ENCODE results near the gene MICAL1. TPM values are rescaled to one million over a fixed set of nuclear protein-coding genes. Genes with fewer than 3 reads are reported as not detected.

The MICAL1 gene
- 10 to 100 TPM; 50.5 to 53.2 TPM for total RNA-seq

GRCh38 chr6:109455437-109456110 lies at the start of gene MICAL1:
Gene MICAL1 (minus strand): TSS chr6:109455772. CDS start chr6:109454196, 1,576 bp downstream.
- Mint-ChIP-seq H3K4me1 (ENCODE audit: low read depth) (peaks cover 76% of the 10 kb centered on the region), H3K36me3 (ENCODE audit: low read depth) (peaks cover 44% of the 10 kb centered on the region), H3K27ac (peak within 1 kb of the TSS; percentile 99), H3K4me3 (peak within 1 kb of the TSS; percentile 97), H3K27me3 (ENCODE audit: low read depth) (no peaks in the 10 kb centered on the region), H3K9me3 (ENCODE audit: insufficient read depth) (no peaks in the 10 kb centered on the region)
- DNase-seq (peak; percentile 89), ATAC-seq (peak; percentile 75)
- CTCF ChIA-PET: interaction anchor here (0.6 to 2.5 kb wide), 6 partner anchors 14 to 584 kb away, joined by 3 to 16 read pairs (median 4); partner anchors contain the start of genes CD164, PPIL6 and SMPD2
- POLR2A ChIA-PET: interaction anchor here (0.8 to 5.4 kb wide), 8 partner anchors 8 to 584 kb away, joined by 3 to 72 read pairs (median 10); partner anchors contain the start of genes CD164, PPIL6, SMPD2 and ZBTB24

- Mint-ChIP-seq H3K4me1 (ENCODE audit: low read depth) (no peaks in the 10 kb centered on the region), H3K36me3 (ENCODE audit: low read depth) (no peaks in the 10 kb centered on the region), H3K27me3 (ENCODE audit: low read depth) (peaks cover 12% of the 10 kb centered on the region), H3K27ac (no peak overlapping the region), H3K4me3 (no peak overlapping the region), H3K9me3 (ENCODE audit: insufficient read depth) (no peaks in the 10 kb centered on the region)
- DNase-seq: no peak
- ChIA-PET POLR2A (interaction anchor here (1.1 kb wide), 1 partner anchor 133 kb away, joined by 3 read pairs; no protein-coding TSS in a partner anchor), CTCF (interaction anchor here (2.0 kb wide), 1 partner anchor 12 kb away, joined by 5 read pairs; no protein-coding TSS in a partner anchor)
- ATAC-seq: no peak
Measured at GRCh38 chr6:109503327-109504224, 48.0 kb upstream of the MICAL1 start.

- H3K36me3 Mint-ChIP-seq (ENCODE audit: low read depth): no peaks in the 10 kb centered on the region
- POLR2A ChIA-PET: no interaction called here
- DNase-seq (no peak), ATAC-seq (no peak)
- H3K9me3 Mint-ChIP-seq (ENCODE audit: insufficient read depth): no peaks in the 10 kb centered on the region
- no peak overlapping the region for H3K27ac Mint-ChIP-seq
- H3K4me3 Mint-ChIP-seq: no peak overlapping the region
- H3K27me3 Mint-ChIP-seq (ENCODE audit: low read depth): peaks cover 5% of the 10 kb centered on the region
- CTCF ChIA-PET: no interaction called here
- H3K4me1 Mint-ChIP-seq (ENCODE audit: low read depth): peaks cover 15% of the 10 kb centered on the region
Measured at GRCh38 chr6:109498936-109499335, 43.4 kb upstream of the MICAL1 start.

GRCh38 chr6:109498052-109498451 lies 42.5 kb upstream of the MICAL1 start:
- Mint-ChIP-seq H3K9me3 (ENCODE audit: insufficient read depth) (no peaks in the 10 kb centered on the region), H3K4me1 (ENCODE audit: low read depth) (peaks cover 17% of the 10 kb centered on the region), H3K4me3 (no peak overlapping the region), H3K36me3 (ENCODE audit: low read depth) (no peaks in the 10 kb centered on the region), H3K27me3 (ENCODE audit: low read depth) (peaks cover 8% of the 10 kb centered on the region), H3K27ac (no peak overlapping the region)
- no peak for ATAC-seq
- no peak for DNase-seq
- ChIA-PET CTCF (interaction anchor here (1.3 to 1.6 kb wide), 2 partner anchors 9 to 30 kb away, joined by 4 read pairs; no protein-coding TSS in a partner anchor), POLR2A (no interaction called here)

GRCh38 chr6:109496036-109496772 lies 40.6 kb upstream of the MICAL1 start:
- CTCF ChIA-PET: interaction anchor here (0.7 to 2.4 kb wide), 4 partner anchors 13 to 543 kb away, joined by 3 to 11 read pairs (median 4); no protein-coding TSS in a partner anchor
- no peak for ATAC-seq

GRCh38 chr6:109493865-109494264 lies 38.3 kb upstream of the MICAL1 start:
- H3K9me3 Mint-ChIP-seq (ENCODE audit: insufficient read depth): no peaks in the 10 kb centered on the region
- no peak overlapping the region for H3K4me3 Mint-ChIP-seq
- ChIA-PET POLR2A (no interaction called here), CTCF (interaction anchor here (2.5 kb wide), 1 partner anchor 546 kb away, joined by 5 read pairs; no protein-coding TSS in a partner anchor)
- H3K27me3 Mint-ChIP-seq (ENCODE audit: low read depth): peaks cover 6% of the 10 kb centered on the region
- peaks cover 39% of the 10 kb centered on the region for H3K4me1 Mint-ChIP-seq (ENCODE audit: low read depth)
- no peaks in the 10 kb centered on the region for H3K36me3 Mint-ChIP-seq (ENCODE audit: low read depth)
- no peak for DNase-seq
- ATAC-seq: no peak
- no peak overlapping the region for H3K27ac Mint-ChIP-seq

More at GRCh38 chr6:109496036-109496772, 40.6 kb upstream of the MICAL1 start:
- peaks cover 8% of the 10 kb centered on the region for H3K27me3 Mint-ChIP-seq (ENCODE audit: low read depth)
- no peak for DNase-seq
- peak overlapping the region; percentile 0 for H3K27ac Mint-ChIP-seq
- H3K4me1 Mint-ChIP-seq (ENCODE audit: low read depth): peaks cover 26% of the 10 kb centered on the region
- no peaks in the 10 kb centered on the region for H3K9me3 Mint-ChIP-seq (ENCODE audit: insufficient read depth)
- H3K4me3 Mint-ChIP-seq: no peak overlapping the region
- no peaks in the 10 kb centered on the region for H3K36me3 Mint-ChIP-seq (ENCODE audit: low read depth)
- POLR2A ChIA-PET: interaction anchor here (0.6 to 1.4 kb wide), 2 partner anchors 11 to 25 kb away, joined by 3 to 5 read pairs; no protein-coding TSS in a partner anchor

GRCh38 chr6:109491207-109491938 lies 35.8 kb upstream of the MICAL1 start:
- DNase-seq: peak; percentile 66
- no peaks in the 10 kb centered on the region for H3K9me3 Mint-ChIP-seq (ENCODE audit: insufficient read depth)

GRCh38 chr6:109490713-109491112 lies 35.1 kb upstream of the MICAL1 start:
- peak overlapping the region; percentile 56 for H3K4me3 Mint-ChIP-seq
- ATAC-seq: peak; percentile 25
- no peak for DNase-seq
- H3K4me1 Mint-ChIP-seq (ENCODE audit: low read depth): peaks cover 26% of the 10 kb centered on the region
- CTCF ChIA-PET: interaction anchor here (0.7 to 2.3 kb wide), 14 partner anchors 8 to 549 kb away, joined by 3 to 20 read pairs (median 4); partner anchors contain the start of gene ZBTB24
- no peaks in the 10 kb centered on the region for H3K9me3 Mint-ChIP-seq (ENCODE audit: insufficient read depth)
- peak overlapping the region; percentile 94 for H3K27ac Mint-ChIP-seq
- H3K36me3 Mint-ChIP-seq (ENCODE audit: low read depth): no peaks in the 10 kb centered on the region
- H3K27me3 Mint-ChIP-seq (ENCODE audit: low read depth): peaks cover 9% of the 10 kb centered on the region
- POLR2A ChIA-PET: interaction anchor here (0.8 to 2.5 kb wide), 9 partner anchors 8 to 108 kb away, joined by 4 to 19 read pairs (median 10); partner anchors contain the start of genes CD164, MICAL1, PPIL6 and SMPD2

More at GRCh38 chr6:109491207-109491938, 35.8 kb upstream of the MICAL1 start:
- POLR2A ChIA-PET: interaction anchor here (0.8 to 2.5 kb wide), 14 partner anchors 9 to 114 kb away, joined by 3 to 19 read pairs (median 6); partner anchors contain the start of genes CD164, MICAL1, PPIL6 and SMPD2
- Mint-ChIP-seq H3K36me3 (ENCODE audit: low read depth) (no peaks in the 10 kb centered on the region), H3K27ac (peak overlapping the region; percentile 94), H3K4me1 (ENCODE audit: low read depth) (peaks cover 32% of the 10 kb centered on the region), H3K27me3 (ENCODE audit: low read depth) (peaks cover 9% of the 10 kb centered on the region), H3K4me3 (peak overlapping the region; percentile 56)
- CTCF ChIA-PET: interaction anchor here (0.6 to 2.3 kb wide), 20 partner anchors 9 to 1674 kb away, joined by 3 to 20 read pairs (median 4); partner anchors contain the start of genes CD164 and ZBTB24
- ATAC-seq: peak; percentile 97

- CTCF ChIA-PET: no interaction called here
- H3K36me3 Mint-ChIP-seq (ENCODE audit: low read depth): no peaks in the 10 kb centered on the region
- peaks cover 32% of the 10 kb centered on the region for H3K4me1 Mint-ChIP-seq (ENCODE audit: low read depth)
- no peak overlapping the region for H3K4me3 Mint-ChIP-seq
- H3K27ac Mint-ChIP-seq: no peak overlapping the region
- H3K27me3 Mint-ChIP-seq (ENCODE audit: low read depth): peaks cover 9% of the 10 kb centered on the region
- POLR2A ChIA-PET: no interaction called here
- DNase-seq (no peak), ATAC-seq (no peak)
- H3K9me3 Mint-ChIP-seq (ENCODE audit: insufficient read depth): no peaks in the 10 kb centered on the region
Measured at GRCh38 chr6:109488001-109488400, 32.4 kb upstream of the MICAL1 start.

GRCh38 chr6:109486068-109486467 lies 30.5 kb upstream of the MICAL1 start:
- DNase-seq (peak; percentile 8), ATAC-seq (no peak)
- H3K27me3 Mint-ChIP-seq (ENCODE audit: low read depth): peaks cover 9% of the 10 kb centered on the region
- H3K9me3 Mint-ChIP-seq (ENCODE audit: insufficient read depth): no peaks in the 10 kb centered on the region
- peaks cover 34% of the 10 kb centered on the region for H3K4me1 Mint-ChIP-seq (ENCODE audit: low read depth)
- H3K36me3 Mint-ChIP-seq (ENCODE audit: low read depth): peaks cover 12% of the 10 kb centered on the region
- no peak overlapping the region for H3K27ac Mint-ChIP-seq
- ChIA-PET POLR2A (no interaction called here), CTCF (no interaction called here)
- no peak overlapping the region for H3K4me3 Mint-ChIP-seq

Measured in activated CD8-positive, alpha-beta T cell treated with anti-CD3 and anti-CD28 coated beads, Interleukin-2, amount 10 ng/mL, durations not matched to agents 7 days and 5 days (primary cell).